COR-L47 (cell line): ENCODE measurements around the gene APBB2.
"Not testable (repeated sequence)": the region's sequence is repeated elsewhere in the genome, so short reads cannot be mapped to it uniquely, and the experiment has no call there.

Experiments
- DNase-seq: peaks from one replicate; lab custom pipeline; 2025; lab: John Stamatoyannopoulos, UW

Gene APBB2

GRCh38 chr4:40908297-40908696 is 306.0 kb downstream of the APBB2 start:
- DNase-seq = no peak

- no peak for DNase-seq
Observed at GRCh38 chr4:40905414-40905813, 308.9 kb downstream of the APBB2 start.

GRCh38 chr4:40900531-40900930 is 313.8 kb downstream of the APBB2 start:
- DNase-seq = not testable (repeated sequence)

DNA sequence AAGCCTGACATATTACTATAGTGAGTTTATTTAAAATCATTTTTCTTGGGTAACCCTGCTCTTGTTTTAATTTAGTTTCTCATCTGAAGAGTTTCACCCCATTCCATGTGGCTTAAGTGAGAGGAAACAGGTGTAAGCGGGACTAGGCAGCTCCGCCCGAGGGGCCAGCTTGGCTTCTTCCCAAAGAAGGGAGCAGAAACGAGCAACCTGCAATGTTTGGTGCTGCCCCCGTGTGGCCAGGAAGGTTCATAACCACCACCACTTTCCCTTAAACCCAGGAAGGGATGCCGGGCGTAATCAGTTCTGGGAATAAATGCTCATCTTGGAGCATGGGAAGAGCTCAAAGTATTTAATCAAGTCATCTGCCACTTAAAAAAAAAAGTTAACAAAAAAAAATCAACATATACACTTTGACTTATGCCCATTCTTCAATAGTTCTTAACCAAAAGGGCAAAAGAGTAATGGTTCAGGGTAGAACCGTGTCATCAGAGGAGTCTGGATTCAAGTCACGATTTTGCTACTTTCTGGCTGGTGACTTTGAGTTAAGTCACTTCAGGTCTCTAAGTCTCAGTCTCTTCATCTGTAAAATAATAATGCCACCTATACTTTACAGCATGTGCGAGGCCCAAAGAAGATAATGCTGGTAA is 316.7 kb downstream of the APBB2 start:
- peak; percentile 84 for DNase-seq

GRCh38 chr4:40890764-40891163 is 323.6 kb downstream of the APBB2 start:
- no peak for DNase-seq

- DNase-seq = no peak
Observed at GRCh38 chr4:40890199-40890598, 324.1 kb downstream of the APBB2 start.

DNA sequence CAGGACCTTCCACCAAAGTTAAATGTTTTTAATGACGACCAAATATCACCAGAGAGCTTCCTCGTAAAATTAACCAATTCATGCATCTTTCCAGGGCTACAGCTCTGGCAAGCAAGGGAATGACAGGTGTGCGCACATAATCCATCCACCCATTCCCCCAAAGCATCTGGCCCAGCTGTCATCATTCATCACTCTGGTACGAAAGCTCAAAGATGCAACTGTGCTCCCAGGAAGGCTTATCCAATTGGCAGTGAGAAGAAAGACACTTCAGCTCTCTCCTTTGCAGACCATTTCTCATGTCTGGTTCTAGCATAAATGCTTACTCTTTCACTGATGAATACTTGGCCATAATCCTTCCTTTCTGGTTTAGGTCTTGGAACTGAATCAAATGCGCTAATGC is 325.4 kb downstream of the APBB2 start:
- no peak for DNase-seq

DNA sequence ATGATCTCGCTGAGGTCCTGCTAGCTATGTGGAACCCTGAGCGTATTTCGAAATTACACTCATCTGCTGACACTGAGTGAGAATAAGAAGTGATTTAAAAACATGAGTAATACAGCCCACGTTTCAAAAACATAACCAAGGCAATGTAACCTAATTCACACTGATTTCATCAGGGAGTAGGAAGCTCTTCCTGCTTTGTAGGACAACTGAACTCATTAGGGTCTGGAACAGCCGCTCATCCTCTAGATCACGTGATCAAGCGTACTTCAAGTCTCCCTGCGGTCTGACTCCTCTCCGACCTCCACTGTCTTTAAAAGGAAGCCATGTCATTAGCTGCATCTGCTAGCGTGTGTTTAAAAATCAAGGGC is 326.6 kb downstream of the APBB2 start:
- DNase-seq = no peak

DNA sequence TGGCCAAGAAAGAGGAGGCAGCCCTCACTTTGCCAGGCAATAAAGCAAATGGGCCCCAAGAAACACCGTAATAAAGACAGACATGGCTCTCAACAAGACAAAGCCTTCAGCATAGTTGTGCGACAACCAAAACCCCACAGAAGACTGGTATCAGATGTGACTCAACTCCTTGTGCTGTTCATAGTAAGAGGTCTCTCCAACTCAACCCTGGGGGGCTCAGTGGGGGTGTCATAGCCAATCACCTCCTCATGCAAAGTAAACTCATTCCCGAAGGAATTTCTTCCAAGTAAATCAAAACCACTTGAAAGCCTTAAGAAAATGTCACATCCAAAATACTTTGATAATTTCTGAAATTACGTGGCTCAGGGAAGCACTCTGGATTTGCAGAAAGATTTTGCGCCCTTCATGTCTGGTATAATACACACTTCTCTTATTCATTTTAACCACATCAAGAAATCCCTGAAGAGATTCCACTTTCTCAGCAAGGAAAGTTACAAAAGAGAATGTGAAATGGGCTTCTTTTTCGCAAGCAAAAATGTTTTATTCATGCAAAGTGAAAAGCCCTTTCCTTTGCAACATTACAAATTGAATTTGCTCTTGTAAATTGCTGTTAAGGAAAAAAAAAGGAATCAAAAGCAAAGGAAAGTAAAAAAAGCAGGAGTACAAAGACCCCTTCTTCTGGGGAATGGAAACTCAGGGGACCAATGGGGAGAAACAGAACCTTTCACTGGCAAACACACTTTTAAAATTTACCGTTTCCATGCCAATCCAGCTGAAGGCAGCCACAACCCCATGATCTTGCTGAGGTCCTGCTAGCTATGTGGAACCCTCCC is 327.2 kb downstream of the APBB2 start:
- DNase-seq = no peak

GRCh38 chr4:40881851-40882250 is 332.5 kb downstream of the APBB2 start:
- no peak for DNase-seq

- no peak for DNase-seq
Observed at GRCh38 chr4:40881096-40881495, 333.2 kb downstream of the APBB2 start.

GRCh38 chr4:40878548-40879055 is 335.7 kb downstream of the APBB2 start:
- DNase-seq = no peak

GRCh38 chr4:40877081-40877480 is 337.3 kb downstream of the APBB2 start:
- DNase-seq = no peak

- DNase-seq = no peak
Observed at GRCh38 chr4:40875507-40876150, 338.7 kb downstream of the APBB2 start.

- no peak for DNase-seq
Observed at GRCh38 chr4:40874901-40875300, 339.4 kb downstream of the APBB2 start.

- DNase-seq = no peak
Observed at GRCh38 chr4:40874331-40874730, 340.0 kb downstream of the APBB2 start.

DNA sequence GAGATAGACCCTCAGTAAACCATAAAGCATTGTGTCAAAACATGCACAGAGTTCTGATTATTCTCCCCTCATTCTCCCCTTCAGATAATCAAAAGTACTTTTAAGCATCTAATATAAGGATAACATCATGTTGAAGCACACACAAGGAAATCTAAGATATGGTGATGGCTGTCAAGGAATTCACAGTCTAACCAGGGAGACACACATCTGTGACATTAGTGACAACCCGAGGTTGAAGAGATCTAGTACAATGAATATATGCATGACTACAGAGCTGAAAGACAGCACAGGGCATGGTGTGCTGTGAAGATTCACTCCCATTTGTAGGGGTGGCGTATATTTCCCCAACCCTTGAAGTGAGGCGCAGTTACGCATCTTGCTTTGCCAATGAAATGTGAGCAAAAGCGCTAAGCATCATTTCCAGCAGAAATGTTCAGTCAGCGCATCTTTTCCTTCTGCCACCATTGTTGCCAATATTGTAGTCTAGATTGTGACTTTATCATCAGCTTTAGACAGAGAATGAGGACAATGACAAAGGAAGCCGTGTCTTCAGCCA is 342.6 kb downstream of the APBB2 start:
- no peak for DNase-seq

DNA sequence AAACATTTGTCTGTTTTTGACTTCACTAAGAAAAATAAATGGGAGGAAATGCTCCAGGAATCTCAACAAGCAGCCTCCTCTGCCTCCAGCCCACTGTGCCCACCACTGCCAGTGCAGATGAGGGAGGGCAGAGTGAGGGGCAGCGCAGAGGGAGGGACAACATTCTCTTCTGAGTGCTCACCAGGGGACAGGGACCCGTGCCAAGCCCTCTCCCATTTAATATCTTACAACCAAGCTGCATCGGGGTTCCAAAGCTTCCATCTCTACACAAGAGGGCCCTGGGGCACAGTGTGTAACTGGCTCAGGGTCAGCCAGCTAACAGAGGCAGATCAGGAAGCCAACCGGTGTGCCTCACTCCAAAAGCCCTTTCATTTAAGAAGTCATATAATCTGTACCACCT is 344.2 kb downstream of the APBB2 start:
- DNase-seq = no peak

DNA sequence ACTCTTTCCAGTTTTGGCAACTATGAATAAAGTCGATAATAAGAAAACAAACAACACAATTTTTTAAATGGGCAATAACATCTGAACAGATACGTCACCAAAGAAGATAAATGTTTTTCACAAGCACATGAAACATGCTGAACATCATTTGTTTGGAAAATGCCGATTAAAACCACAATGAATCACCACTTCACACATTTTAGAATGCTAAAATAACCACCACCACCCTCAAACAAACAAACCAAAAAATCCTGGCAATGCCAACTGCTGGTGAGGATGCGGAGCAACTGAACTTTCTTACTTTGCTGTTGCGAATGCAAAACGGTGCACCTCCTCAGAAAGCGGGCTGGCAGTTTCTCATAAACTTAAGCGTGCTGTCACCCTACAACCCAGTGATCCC is 348.6 kb downstream of the APBB2 start:
- no peak for DNase-seq

GRCh38 chr4:40864531-40864930 is 349.8 kb downstream of the APBB2 start:
- no peak for DNase-seq

- DNase-seq = no peak
Observed at GRCh38 chr4:40858962-40859361, 355.4 kb downstream of the APBB2 start.

DNA sequence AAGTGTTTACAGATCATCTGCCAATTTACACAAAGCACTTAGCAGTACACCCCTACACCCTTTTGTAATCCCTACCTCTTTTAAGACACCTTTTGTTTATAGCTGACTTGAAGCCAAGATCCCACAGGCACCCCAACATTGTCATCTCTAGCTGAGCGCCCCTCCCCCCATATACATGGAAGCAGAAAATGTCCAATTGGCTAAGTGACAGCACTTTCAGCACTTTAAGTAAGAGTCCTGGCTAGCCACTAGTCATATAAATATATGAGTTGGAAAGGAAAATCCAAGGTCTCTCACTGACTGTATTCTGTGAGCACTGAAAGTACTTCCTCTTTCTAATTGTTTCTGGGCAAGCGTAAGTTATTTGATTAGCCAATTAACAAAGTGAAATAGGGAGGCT is 356.4 kb downstream of the APBB2 start:
- peak; percentile 47 for DNase-seq
